PC-3 (cell line): ENCODE measurements around the gene COL4A6. TPM values are rescaled to one million over a fixed set of nuclear protein-coding genes. Genes with fewer than 3 reads are reported as not detected.
A peak's percentile ranks its signal among the peaks of the same experiment; 100 is the strongest.
"Not testable (repeated sequence)": the region's sequence is repeated elsewhere in the genome, so short reads cannot be mapped to it uniquely, and the experiment has no call there.

Experiments used
- ATAC-seq: fragments of 200-7000 bp; cut with Tn5 transposase; 2 replicates; pipeline ENCODE4 v1.9.1; 2020; ENCODE audit warnings: mild to moderate bottlenecking, moderate library complexity
- BruUV-seq: library from RNA; stranded (reverse); fragments of 400-500 nt; replicated peaks from 2 replicates; lab custom pipeline; 2021; lab: Mats Ljungman, UMichigan
- CTCF ChIA-PET: fragments of 300-600 bp; sonication (Branson Sonifier 250); formaldehyde crosslinking; loops from one replicate; lab custom pipeline; 2022; ENCODE audit warnings: antibody characterized with exemption; lab: Charles Lee
- POLR2A ChIA-PET: fragments of 300-600 bp; sonication (Branson Sonifier 250); formaldehyde crosslinking; loops from one replicate; lab custom pipeline; 2022; ENCODE audit warnings: antibody characterized with exemption; ENCODE audit not compliant: unreplicated experiment; lab: Charles Lee
- DNase-seq: peaks from one replicate; pipeline ENCODE4 v3.0.0-alpha.2; 2015
- H2AFZ ChIP-seq: fragments of 300-600 bp; sonication (generic); 2 replicates; pipeline ENCODE4 v1.6.0; 2016; ENCODE audit warnings: antibody characterized with exemption, low read length
- H3F3A ChIP-seq: fragments of 300-600 bp; sonication (generic); one replicate; pipeline ENCODE4 v1.6.0; 2017; ENCODE audit warnings: antibody characterized with exemption, low read length, control low read depth, mild to moderate bottlenecking; ENCODE audit not compliant: unreplicated experiment
- H3K27ac ChIP-seq: fragments of 300-600 bp; sonication (generic); 2 replicates; pipeline ENCODE4 v1.5.1; 2016; ENCODE audit warnings: mild to moderate bottlenecking, low read length
- H3K27me3 ChIP-seq: fragments of 300-600 bp; sonication (generic); 2 replicates; pipeline ENCODE4 v1.6.1; 2016; ENCODE audit warnings: low read length, mixed read lengths
- H3K36me3 ChIP-seq: fragments of 300-600 bp; sonication (generic); 2 replicates; pipeline ENCODE4 v1.6.1; 2016; ENCODE audit warnings: low read depth, mixed run types, low read length, mixed read lengths
- H3K4me1 ChIP-seq: fragments of 300-600 bp; sonication (generic); 2 replicates; pipeline ENCODE4 v1.5.1; 2016; ENCODE audit warnings: low read length; ENCODE audit not compliant: insufficient read depth
- H3K4me2 ChIP-seq: fragments of 300-600 bp; sonication (generic); 2 replicates; pipeline ENCODE4 v1.6.0; 2016; ENCODE audit warnings: low read length
- H3K4me3 ChIP-seq: fragments of 300-600 bp; sonication (generic); 2 replicates; pipeline ENCODE4 v1.5.1; 2016; ENCODE audit warnings: mild to moderate bottlenecking, low read length, mixed read lengths
- H3K79me2 ChIP-seq: fragments of 300-600 bp; sonication (generic); 2 replicates; pipeline ENCODE4 v1.6.1; 2017; ENCODE audit warnings: low read length, mixed read lengths
- H3K9ac ChIP-seq: fragments of 300-600 bp; sonication (generic); 2 replicates; pipeline ENCODE4 v1.6.0; 2016; ENCODE audit warnings: mild to moderate bottlenecking, low read length
- H3K9me2 ChIP-seq: fragments of 300-600 bp; sonication (generic); replicated peaks from 2 replicates; pipeline ENCODE4 v1.6.1; 2016; ENCODE audit warnings: mixed run types, low read length, mixed read lengths
- H3K9me3 ChIP-seq: fragments of 300-600 bp; sonication (generic); 2 replicates; pipeline ENCODE4 v1.6.1; 2016; ENCODE audit warnings: low read length, mixed read lengths
- H4K20me1 ChIP-seq: fragments of 300-600 bp; sonication (generic); 2 replicates; pipeline ENCODE4 v1.6.1; 2016; ENCODE audit warnings: low read length, mixed read lengths
- CTCF ChIP-seq: fragments of 300-600 bp; sonication (generic); conservative IDR thresholded peaks from 2 replicates; pipeline ENCODE4 v1.5.1; 2017; ENCODE audit warnings: antibody characterized with exemption, low read depth, mild to moderate bottlenecking, low read length
- EZH2 ChIP-seq: fragments of 300-600 bp; sonication (generic); IDR thresholded peaks from one replicate; pipeline ENCODE4 v1.6.1; 2017; ENCODE audit warnings: antibody characterized with exemption, mild to moderate bottlenecking, low read length; ENCODE audit not compliant: unreplicated experiment
- EZH2phosphoT487 ChIP-seq: fragments of 300-600 bp; sonication (generic); IDR thresholded peaks from 2 replicates; pipeline ENCODE4 v1.6.1; 2018; ENCODE audit warnings: mild to moderate bottlenecking, antibody characterized with exemption, low read length, borderline replicate concordance
- intact Hi-C: fragments of 100-400 bp; cut with micrococcal nuclease; formaldehyde crosslinking; loops from 2 replicates; pipeline ENCODE4 v1.9.0; 2023
- total RNA-seq: library from RNA; depleted of rRNA; stranded (reverse); fragments of >200 nt; gene quantifications from 2 replicates; pipeline ENCODE4 v1.2.3, GENCODE V29; 2014

Gene COL4A6
- total RNA-seq, 1 experiment from 2014 or later = 4.4 TPM

- Histone ChIP-seq H3F3A (no peaks in the 10 kb centered on the region), H2AFZ (no peak overlapping the region), H3K36me3 (no peaks in the 10 kb centered on the region), H3K9me3 (no peaks in the 10 kb centered on the region), H3K4me2 (no peak overlapping the region), H4K20me1 (no peaks in the 10 kb centered on the region), H3K79me2 (no peaks in the 10 kb centered on the region), H3K9me2 (no peaks in the 10 kb centered on the region), H3K27ac (no peak overlapping the region), H3K4me3 (no peak overlapping the region), H3K27me3 (no peaks in the 10 kb centered on the region), H3K9ac (no peak overlapping the region), H3K4me1 (peaks cover 6% of the 10 kb centered on the region)
- intact Hi-C loops = no loop called here
- ChIA-PET CTCF (no interaction called here), POLR2A (no interaction called here)
- DNase-seq (no peak), ATAC-seq (no peak)
- BruUV-seq = no TSS peak
- TF ChIP-seq EZH2 = no peak
- no peak for TF ChIP-seq EZH2phosphoT487
- TF ChIP-seq CTCF = no peak
Observed at GRCh38 chrX:108380222-108380621, 58.0 kb downstream of the COL4A6 start.

- H3K27ac ChIP-seq, H3K9me3 ChIP-seq, BruUV-seq, H3K4me1 ChIP-seq, H3K9me2 ChIP-seq, H3K36me3 ChIP-seq, H3K4me3 ChIP-seq, intact Hi-C loops, H3K27me3 ChIP-seq, H3K4me2 ChIP-seq, H3K79me2 ChIP-seq, H3K9ac ChIP-seq, POLR2A ChIA-PET, CTCF ChIA-PET, H3F3A ChIP-seq, H2AFZ ChIP-seq, DNase-seq, ATAC-seq, H4K20me1 ChIP-seq: not testable (repeated sequence)
Observed at GRCh38 chrX:108376821-108377220, 61.4 kb downstream of the COL4A6 start.

GRCh38 chrX:108375591-108375990 is 62.6 kb downstream of the COL4A6 start:
- BruUV-seq, H3K4me2 ChIP-seq, H3F3A ChIP-seq, intact Hi-C loops, H3K4me1 ChIP-seq, H3K4me3 ChIP-seq, H3K9me3 ChIP-seq, H3K9ac ChIP-seq, H3K9me2 ChIP-seq, H3K27ac ChIP-seq, H3K79me2 ChIP-seq, H3K27me3 ChIP-seq, H2AFZ ChIP-seq, H4K20me1 ChIP-seq, POLR2A ChIA-PET, H3K36me3 ChIP-seq, CTCF ChIA-PET: not testable (repeated sequence)
- ATAC-seq (peak; percentile 27; the same call in 1 of the 2 replicates), DNase-seq (peak; percentile 61)
